ENCODE measurements around the gene HELZ.

Gene HELZ

DNA sequence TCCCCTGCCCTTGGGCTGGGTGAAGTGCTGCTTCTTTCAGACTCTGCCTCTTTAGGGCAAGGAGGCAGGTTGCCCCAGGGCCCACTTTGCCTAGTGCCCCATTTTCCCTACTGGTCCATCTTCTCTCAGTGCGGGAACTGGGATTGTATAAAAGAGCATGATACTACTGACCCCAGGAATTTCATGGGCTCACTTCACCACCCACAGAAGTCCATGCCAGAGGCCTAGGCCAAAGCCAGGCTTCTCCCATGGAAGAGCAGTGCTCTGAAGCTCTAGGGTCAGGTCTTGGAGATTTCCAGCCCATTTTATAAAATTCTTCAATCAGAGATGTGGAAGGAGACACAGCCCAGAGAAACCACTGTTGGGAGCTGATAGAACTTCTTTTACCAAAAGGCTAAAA, 194.9 kb downstream of the HELZ start:
- H3K4me3 ChIP-seq (ENCODE audit: low read length) = no peak overlapping the region
- DNase-seq (ENCODE audit: low read depth) = no peak
- TF ChIP-seq CTCF (conservative IDR thresholded peaks at IDR 0.05; ENCODE audit: low read depth, low read length) = no peak

GRCh38 chr17:67049025-67049739, 195.8 kb downstream of the HELZ start:
- TF ChIP-seq CTCF (conservative IDR thresholded peaks at IDR 0.05; ENCODE audit: low read depth, low read length) = no peak
- DNase-seq (ENCODE audit: low read depth) = no peak
- H3K4me3 ChIP-seq (ENCODE audit: low read length) = no peak overlapping the region

GRCh38 chr17:67047382-67047781, 197.6 kb downstream of the HELZ start:
- TF ChIP-seq CTCF (conservative IDR thresholded peaks at IDR 0.05; ENCODE audit: low read depth, low read length) = no peak
- no peak overlapping the region for H3K4me3 ChIP-seq (ENCODE audit: low read length)
- no peak for DNase-seq (ENCODE audit: low read depth)

DNA sequence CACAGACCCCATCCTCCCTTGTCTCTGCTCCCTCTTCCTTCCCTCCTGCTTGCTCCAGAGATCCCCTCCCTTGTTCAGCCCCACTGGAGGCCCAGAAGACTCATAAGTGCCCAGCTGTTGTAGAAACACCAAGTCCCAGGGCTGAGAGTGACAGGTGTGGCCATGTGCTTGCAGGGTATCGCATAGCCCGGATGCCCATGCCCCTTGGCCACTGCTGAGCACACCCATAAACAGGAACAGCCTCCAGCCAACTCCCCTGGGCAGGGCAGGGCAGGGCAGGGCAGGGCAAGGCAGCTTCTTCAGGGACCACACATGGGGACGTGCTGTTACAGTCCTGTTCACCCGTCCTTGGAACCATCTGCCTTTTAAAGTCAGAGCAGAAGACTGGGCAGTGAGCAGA, 198.6 kb downstream of the HELZ start:
- DNase-seq (ENCODE audit: low read depth) = no peak
- no peak overlapping the region for H3K4me3 ChIP-seq (ENCODE audit: low read length)
- TF ChIP-seq CTCF (conservative IDR thresholded peaks at IDR 0.05; ENCODE audit: low read depth, low read length) = no peak

GRCh38 chr17:67044940-67045339, 200.1 kb downstream of the HELZ start:
- no peak for TF ChIP-seq CTCF (conservative IDR thresholded peaks at IDR 0.05; ENCODE audit: low read depth, low read length)
- no peak for DNase-seq (ENCODE audit: low read depth)
- no peak overlapping the region for H3K4me3 ChIP-seq (ENCODE audit: low read length)

- H3K4me3 ChIP-seq (ENCODE audit: low read length) = no peak within 1 kb of the TSS
- no peak for TF ChIP-seq CTCF (conservative IDR thresholded peaks at IDR 0.05; ENCODE audit: low read depth, low read length)
- DNase-seq (ENCODE audit: low read depth) = no peak
Observed at GRCh38 chr17:67044016-67044772, 200.8 kb downstream of the HELZ start, which contains the start of gene CACNG1. Gene CACNG1 (plus strand): TSS chr17:67044554. CDS start chr17:67044661, 107 bp downstream.

DNA sequence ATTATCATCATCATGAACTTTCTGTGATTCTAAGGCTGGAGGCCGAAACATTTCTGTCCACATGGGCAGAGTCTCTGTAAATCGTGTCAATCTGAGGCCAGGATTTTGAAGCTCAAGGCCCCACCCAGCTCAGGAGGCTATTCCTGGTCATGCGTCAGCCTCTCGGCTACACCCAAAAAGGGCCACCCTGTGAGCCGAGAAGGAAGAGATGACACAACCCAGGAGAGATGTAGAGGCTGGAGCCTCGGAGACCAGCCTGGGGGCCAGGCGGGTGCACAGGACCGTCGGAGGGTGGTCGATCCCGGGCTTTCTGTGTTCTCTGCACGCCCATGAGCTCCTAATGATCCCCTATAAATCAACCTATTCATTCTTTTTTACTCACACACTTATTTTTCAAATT, 201.7 kb downstream of the HELZ start:
- no peak for TF ChIP-seq CTCF (conservative IDR thresholded peaks at IDR 0.05; ENCODE audit: low read depth, low read length)
- DNase-seq (ENCODE audit: low read depth) = no peak
- H3K4me3 ChIP-seq (ENCODE audit: low read length) = no peak overlapping the region
